Mesothelial cell of epicardium (in vitro differentiated cells): ENCODE results near the gene CD40LG. TPM values are rescaled to one million over a fixed set of nuclear protein-coding genes. Genes with fewer than 3 reads are reported as not detected.

Experiments used
- DNase-seq, 2 experiments: peaks; one replicate each; pipeline ENCODE4 v3.0.0; 2021; ENCODE audit warnings: low spot score in 2 of 2; ENCODE audit not compliant: unreplicated experiment in 2 of 2
- H3K27ac Mint-ChIP-seq: 2 replicates; pipeline ENCODE4 v1.8.0; 2021; ENCODE audit warnings: mixed read lengths
- H3K27me3 Mint-ChIP-seq: 2 replicates; pipeline ENCODE4 v1.8.0; 2021; ENCODE audit warnings: low read depth, mixed read lengths
- H3K36me3 Mint-ChIP-seq: 2 replicates; pipeline ENCODE4 v1.8.0; 2021; ENCODE audit warnings: mixed read lengths
- H3K4me1 Mint-ChIP-seq: 2 replicates; pipeline ENCODE4 v1.8.0; 2021; ENCODE audit warnings: mixed read lengths
- H3K4me3 Mint-ChIP-seq: 2 replicates; pipeline ENCODE4 v1.8.0; 2021; ENCODE audit warnings: mild to moderate bottlenecking, moderate library complexity, mixed read lengths
- H3K9me3 Mint-ChIP-seq: 2 replicates; pipeline ENCODE4 v1.8.0; 2021; ENCODE audit warnings: mixed read lengths
- total RNA-seq: library from RNA; stranded (reverse); gene quantifications from 3 replicates; pipeline ENCODE4 v1.2.1, GENCODE V29; 2021
- TF ChIP-seq, protein P1 (sequence below): fragments of 200-600 bp; sonication (generic); IDR thresholded peaks from one replicate; pipeline ENCODE4 v1.5.0; 2021; ENCODE audit warnings: antibody characterized with exemption; ENCODE audit not compliant: unreplicated experiment

CD40LG gene
- total RNA-seq, 1 donor from 2014 or later: not detected

DNA sequence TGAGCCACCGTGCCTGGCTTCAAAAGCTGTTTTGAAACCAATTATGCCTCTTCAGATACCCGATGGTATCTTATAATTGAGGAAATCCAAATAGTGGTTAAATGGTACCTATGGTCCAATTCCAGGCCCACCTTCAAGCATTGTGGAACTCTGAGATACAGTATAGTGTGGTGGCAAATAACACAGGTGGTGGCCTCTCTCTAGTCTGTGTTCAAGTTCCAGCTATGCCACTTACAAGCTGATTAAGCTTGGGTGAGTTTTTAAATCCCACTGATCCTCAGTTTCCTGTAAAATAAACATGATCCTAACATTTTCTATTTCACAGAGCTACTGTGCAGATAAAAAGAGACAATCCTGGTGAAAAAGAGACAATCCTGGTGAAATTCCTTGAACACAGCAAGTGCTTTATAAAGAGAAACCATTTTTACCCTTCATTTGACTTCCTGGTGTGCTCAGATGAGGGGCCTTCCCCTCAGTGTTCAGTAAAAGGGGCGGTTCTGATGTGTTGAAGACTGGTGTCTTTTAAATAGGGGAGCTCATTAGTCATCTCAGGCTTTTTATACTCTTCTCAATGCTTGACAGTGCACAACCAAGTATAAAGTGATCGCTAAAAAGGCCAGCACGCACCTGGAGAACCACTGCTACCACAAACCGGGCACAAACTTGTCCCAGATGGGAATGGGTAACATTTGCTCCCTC, 30.8 kb upstream of the CD40LG start:
- Mint-ChIP-seq H3K27ac (no peak overlapping the region), H3K9me3 (no peaks in the 10 kb centered on the region), H3K4me3 (no peak overlapping the region), H3K4me1 (no peaks in the 10 kb centered on the region), H3K36me3 (no peaks in the 10 kb centered on the region), H3K27me3 (no peaks in the 10 kb centered on the region)
- no peak for DNase-seq
- TF ChIP-seq, protein P1, sequence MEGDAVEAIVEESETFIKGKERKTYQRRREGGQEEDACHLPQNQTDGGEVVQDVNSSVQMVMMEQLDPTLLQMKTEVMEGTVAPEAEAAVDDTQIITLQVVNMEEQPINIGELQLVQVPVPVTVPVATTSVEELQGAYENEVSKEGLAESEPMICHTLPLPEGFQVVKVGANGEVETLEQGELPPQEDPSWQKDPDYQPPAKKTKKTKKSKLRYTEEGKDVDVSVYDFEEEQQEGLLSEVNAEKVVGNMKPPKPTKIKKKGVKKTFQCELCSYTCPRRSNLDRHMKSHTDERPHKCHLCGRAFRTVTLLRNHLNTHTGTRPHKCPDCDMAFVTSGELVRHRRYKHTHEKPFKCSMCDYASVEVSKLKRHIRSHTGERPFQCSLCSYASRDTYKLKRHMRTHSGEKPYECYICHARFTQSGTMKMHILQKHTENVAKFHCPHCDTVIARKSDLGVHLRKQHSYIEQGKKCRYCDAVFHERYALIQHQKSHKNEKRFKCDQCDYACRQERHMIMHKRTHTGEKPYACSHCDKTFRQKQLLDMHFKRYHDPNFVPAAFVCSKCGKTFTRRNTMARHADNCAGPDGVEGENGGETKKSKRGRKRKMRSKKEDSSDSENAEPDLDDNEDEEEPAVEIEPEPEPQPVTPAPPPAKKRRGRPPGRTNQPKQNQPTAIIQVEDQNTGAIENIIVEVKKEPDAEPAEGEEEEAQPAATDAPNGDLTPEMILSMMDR: no peak

DNA sequence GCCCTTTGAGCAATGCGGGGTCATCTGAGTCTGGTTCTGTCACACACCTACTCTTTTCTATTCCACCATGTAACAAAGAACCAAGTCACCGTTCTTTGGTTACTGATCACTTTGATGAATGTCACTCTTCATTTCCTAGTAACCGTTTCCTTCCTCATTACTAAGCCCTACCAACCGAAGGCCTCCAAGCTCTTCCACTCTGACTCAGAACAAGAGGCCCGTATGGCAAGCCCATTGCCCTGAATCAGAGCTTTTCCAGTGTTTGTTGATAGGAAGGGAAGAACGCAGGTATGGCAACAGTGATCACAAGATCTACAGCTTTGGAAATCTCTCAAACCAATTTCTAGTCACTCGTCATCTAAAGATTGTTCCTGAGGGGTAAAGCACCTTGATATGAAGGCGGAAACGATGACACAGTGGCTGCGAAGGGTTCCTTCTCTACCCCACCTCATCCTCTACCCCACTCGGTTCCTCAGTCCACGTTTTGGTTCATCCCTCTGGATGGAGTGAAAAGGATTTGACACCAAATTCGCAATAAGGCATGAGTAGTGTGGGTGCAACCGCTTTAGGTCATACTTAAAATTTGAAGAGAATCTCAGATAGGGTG, 28.0 kb upstream of the CD40LG start:
- H3K9me3 Mint-ChIP-seq: peaks cover 9% of the 10 kb centered on the region

DNA sequence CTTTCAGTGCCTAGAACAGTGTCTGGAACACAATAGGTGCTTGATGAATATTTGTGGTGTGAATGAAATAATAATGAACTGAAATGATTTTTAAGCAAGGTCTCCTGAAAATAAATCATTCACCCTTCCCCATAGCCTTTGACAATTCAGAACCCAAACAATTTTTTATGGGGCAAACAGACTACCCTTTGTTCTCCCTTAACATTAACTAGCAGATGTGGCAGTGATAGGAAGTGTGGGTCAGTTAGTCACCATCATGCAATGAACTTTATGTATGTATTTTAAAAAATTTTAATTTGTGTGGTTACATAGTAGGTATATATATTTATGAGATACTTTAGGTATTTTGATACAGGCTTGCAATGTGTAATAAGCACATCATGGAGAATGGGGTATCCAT, 27.2 kb upstream of the CD40LG start:
- Mint-ChIP-seq H3K27me3 (no peaks in the 10 kb centered on the region), H3K9me3 (peaks cover 10% of the 10 kb centered on the region), H3K36me3 (no peaks in the 10 kb centered on the region), H3K27ac (no peak overlapping the region), H3K4me3 (no peak overlapping the region), H3K4me1 (no peaks in the 10 kb centered on the region)
- DNase-seq: no peak
- TF ChIP-seq, protein P1: no peak

More for the DNA sequence above, 28.0 kb upstream of the CD40LG start:
- no peak overlapping the region for H3K27ac Mint-ChIP-seq
- no peaks in the 10 kb centered on the region for H3K27me3 Mint-ChIP-seq
- no peak overlapping the region for H3K4me3 Mint-ChIP-seq
- H3K4me1 Mint-ChIP-seq: no peaks in the 10 kb centered on the region
- no peaks in the 10 kb centered on the region for H3K36me3 Mint-ChIP-seq
- TF ChIP-seq, protein P1: no peak
- DNase-seq: no peak

DNA sequence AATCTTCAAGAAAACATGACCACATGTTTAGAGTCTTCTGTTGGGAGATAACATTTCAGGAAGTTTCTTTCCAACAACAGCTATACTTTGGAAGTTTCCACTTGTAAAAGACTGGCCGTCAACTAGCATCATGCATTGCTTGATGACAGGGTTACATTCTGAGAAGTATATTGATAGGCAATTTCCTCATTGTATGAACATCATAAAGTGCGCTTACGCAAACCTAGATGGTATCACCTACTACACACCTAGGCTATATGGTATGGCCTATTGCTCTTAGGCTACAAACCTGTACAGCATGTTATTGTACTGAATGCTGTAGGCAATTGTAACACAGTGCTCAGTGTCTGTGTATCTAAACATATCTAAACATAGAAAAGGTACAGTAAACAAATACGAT, 25.4 kb upstream of the CD40LG start:
- Mint-ChIP-seq H3K9me3 (peaks cover 12% of the 10 kb centered on the region), H3K36me3 (no peaks in the 10 kb centered on the region), H3K27me3 (no peaks in the 10 kb centered on the region), H3K27ac (no peak overlapping the region), H3K4me1 (no peaks in the 10 kb centered on the region), H3K4me3 (no peak overlapping the region)
- DNase-seq: no peak
- TF ChIP-seq, protein P1: no peak

DNA sequence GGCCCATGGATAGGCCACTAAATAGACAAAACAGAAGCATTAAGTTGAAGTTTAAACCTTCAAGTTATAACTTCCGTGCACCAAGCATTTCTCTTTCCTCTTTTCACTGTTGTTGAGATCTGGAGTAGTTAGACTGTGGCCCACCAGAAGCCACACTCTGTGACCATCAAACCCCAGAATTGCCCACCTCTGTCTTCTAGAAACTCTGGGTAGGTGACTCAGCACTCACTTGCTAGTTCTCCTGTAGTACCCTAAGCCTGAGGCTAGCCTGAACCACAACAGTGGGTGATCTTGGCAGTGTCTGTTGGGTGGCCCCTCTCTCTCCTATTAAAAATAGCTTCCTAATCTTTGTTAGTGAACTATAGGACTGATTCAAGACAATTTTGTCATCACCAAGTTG, 24.6 kb upstream of the CD40LG start:
- DNase-seq: no peak
- no peaks in the 10 kb centered on the region for H3K4me1 Mint-ChIP-seq
- H3K27ac Mint-ChIP-seq: no peak overlapping the region
- H3K9me3 Mint-ChIP-seq: peaks cover 12% of the 10 kb centered on the region
- no peaks in the 10 kb centered on the region for H3K36me3 Mint-ChIP-seq
- H3K27me3 Mint-ChIP-seq: no peaks in the 10 kb centered on the region
- H3K4me3 Mint-ChIP-seq: no peak overlapping the region
- TF ChIP-seq, protein P1: no peak
